Liver (tissue), 9 donors: Measurements from ENCODE around the gene CRHR2. TPM values are rescaled to one million over a fixed set of nuclear protein-coding genes. Genes with fewer than 3 reads are reported as not detected.
A peak's percentile ranks its signal among the peaks of the same experiment; 100 is the strongest.

Experiments
- DNase-seq: peaks from one replicate; pipeline ENCODE4 v3.0.0-alpha.2; 2017; ENCODE audit warnings: low spot score
- H3K27ac ChIP-seq, 2 donors: one replicate each; pipeline ENCODE4 v1.7.0; 2013; ENCODE audit warnings: inconsistent platforms in 2 of 2, low read length in 2 of 2, control low read depth in 1 of 2, low read depth in 1 of 2, mild to moderate bottlenecking in 1 of 2
- H3K27me3 ChIP-seq, 4 donors: one replicate each; pipeline versions ENCODE4 v1.6.1 to v1.7.0; 2013; ENCODE audit warnings: low read length in 3 of 4, inconsistent platforms in 1 of 4, mild to moderate bottlenecking in 1 of 4, moderate library complexity in 1 of 4; ENCODE audit not compliant: control insufficient read depth in 4 of 4, insufficient read depth in 4 of 4
- H3K36me3 ChIP-seq, 4 donors: one replicate each; pipeline versions ENCODE4 v1.6.1 to v1.7.0; 2013; ENCODE audit warnings: low read length in 3 of 4, mild to moderate bottlenecking in 3 of 4, low read depth in 1 of 4, moderate library complexity in 1 of 4; ENCODE audit not compliant: control insufficient read depth in 4 of 4, insufficient read depth in 3 of 4
- H3K4me1 ChIP-seq, 4 donors: one replicate each; pipeline versions ENCODE4 v1.6.1 to v1.7.0; 2013; ENCODE audit warnings: low read length in 3 of 4, mild to moderate bottlenecking in 3 of 4, moderate library complexity in 1 of 4; ENCODE audit not compliant: control insufficient read depth in 4 of 4, insufficient read depth in 4 of 4
- H3K4me3 ChIP-seq, 3 donors: one replicate each; pipeline versions ENCODE4 v1.6.1 to v1.7.0; 2013; ENCODE audit warnings: low read length in 3 of 3, control low read depth in 1 of 3, low read depth in 1 of 3, mild to moderate bottlenecking in 1 of 3
- H3K9ac ChIP-seq, 2 donors: one replicate each; pipeline ENCODE4 v1.7.0; 2013; ENCODE audit warnings: low read length in 2 of 2, mild to moderate bottlenecking in 2 of 2, moderate library complexity in 2 of 2, control low read depth in 1 of 2, low read depth in 1 of 2
- H3K9me3 ChIP-seq, 4 donors: one replicate each; pipeline versions ENCODE4 v1.6.1 to v1.7.0; 2013; ENCODE audit warnings: low read length in 3 of 4; ENCODE audit not compliant: control insufficient read depth in 4 of 4
- ATF3 ChIP-seq: IDR thresholded peaks from 2 replicates; pipeline ENCODE4 v1.6.1; 2016; ENCODE audit warnings: antibody characterized with exemption
- CTCF ChIP-seq: fragments of 150-350 bp; IDR thresholded peaks from 2 replicates; pipeline ENCODE4 v1.5.1; 2017; ENCODE audit warnings: improper control_type of control experiment, low read depth, low read length; ENCODE audit not compliant: missing input control
- EGR1 ChIP-seq, 2 donors: IDR thresholded peaks; 2 replicates each; pipeline ENCODE4 v1.6.1; 2016 to 2018; ENCODE audit warnings: antibody characterized with exemption in 2 of 2, low read depth in 2 of 2
- FOXA1 ChIP-seq: IDR thresholded peaks from 2 replicates; pipeline ENCODE4 v1.6.1; 2016; ENCODE audit warnings: antibody characterized with exemption
- GABPA ChIP-seq, 2 donors: IDR thresholded peaks in 1 of 2; conservative IDR thresholded peaks in 1 of 2; 2 replicates each; pipeline ENCODE4 v1.6.1; 2016; ENCODE audit warnings: antibody characterized with exemption in 2 of 2, mild to moderate bottlenecking in 1 of 2, moderate library complexity in 1 of 2
- HNF4G ChIP-seq: IDR thresholded peaks from 2 replicates; pipeline ENCODE4 v1.6.1; 2016; ENCODE audit warnings: antibody characterized with exemption
- MAX ChIP-seq: IDR thresholded peaks from 2 replicates; pipeline ENCODE4 v1.6.1; 2016; ENCODE audit warnings: antibody characterized with exemption
- RAD21 ChIP-seq, 2 donors: IDR thresholded peaks; 2 replicates each; pipeline ENCODE4 v1.6.1; 2016; ENCODE audit warnings: antibody characterized with exemption in 2 of 2, mild to moderate bottlenecking in 2 of 2
- RXRA ChIP-seq, 2 donors: IDR thresholded peaks; 2 replicates each; pipeline ENCODE4 v1.6.1; 2017 to 2018; ENCODE audit warnings: antibody characterized with exemption in 2 of 2, mild to moderate bottlenecking in 1 of 2
- SP1 ChIP-seq: IDR thresholded peaks from 2 replicates; pipeline ENCODE4 v1.6.1; 2018; ENCODE audit warnings: antibody characterized with exemption, mild to moderate bottlenecking
- TAF1 ChIP-seq: conservative IDR thresholded peaks from 2 replicates; pipeline ENCODE4 v1.6.1; 2016; ENCODE audit warnings: antibody characterized with exemption, mild to moderate bottlenecking
- YY1 ChIP-seq: IDR thresholded peaks from 2 replicates; pipeline ENCODE4 v1.6.1; 2016; ENCODE audit warnings: antibody characterized with exemption, mild to moderate bottlenecking
- WGBS: extraction: QIAGEN DNeasy Blood & Tissue Kit; methylation state at CpG from one replicate; pipeline ENCODE4 v1.1.7; 2013; 5-methylcytosine and 5-hydroxymethylcytosine counted together
- polyA plus RNA-seq, 2 donors: library from polyadenylated mRNA; stranded (reverse) in 1 of 2; unstranded in 1 of 2; fragments of 200-250 nt in 1 of 2; fragments of >200 nt in 1 of 2; fragmentation: Nextera tagmentation in 1 of 2; extraction: Ambion mirVana in 1 of 2; gene quantifications; one replicate each; pipeline versions ENCODE4 v1.2.1 to v1.2.3, GENCODE V29; 2013 to 2015
- total RNA-seq, 2 donors: library from RNA; depleted of rRNA; stranded (reverse); fragments of >200 nt; gene quantifications; one replicate each; pipeline ENCODE4 v1.2.3, GENCODE V29; 2014
- TF ChIP-seq, protein P1 (sequence below): IDR thresholded peaks from 2 replicates; pipeline ENCODE4 v1.6.1; 2016; ENCODE audit warnings: antibody characterized with exemption, mild to moderate bottlenecking
- donor health status: healthy.
- donor health status: healthy.
- donor health status: healthy.
- donor health status: healthy.
- donor health status: healthy.

The CRHR2 gene
- total and polyA plus RNA-seq, 4 donors, result not detected

DNA sequence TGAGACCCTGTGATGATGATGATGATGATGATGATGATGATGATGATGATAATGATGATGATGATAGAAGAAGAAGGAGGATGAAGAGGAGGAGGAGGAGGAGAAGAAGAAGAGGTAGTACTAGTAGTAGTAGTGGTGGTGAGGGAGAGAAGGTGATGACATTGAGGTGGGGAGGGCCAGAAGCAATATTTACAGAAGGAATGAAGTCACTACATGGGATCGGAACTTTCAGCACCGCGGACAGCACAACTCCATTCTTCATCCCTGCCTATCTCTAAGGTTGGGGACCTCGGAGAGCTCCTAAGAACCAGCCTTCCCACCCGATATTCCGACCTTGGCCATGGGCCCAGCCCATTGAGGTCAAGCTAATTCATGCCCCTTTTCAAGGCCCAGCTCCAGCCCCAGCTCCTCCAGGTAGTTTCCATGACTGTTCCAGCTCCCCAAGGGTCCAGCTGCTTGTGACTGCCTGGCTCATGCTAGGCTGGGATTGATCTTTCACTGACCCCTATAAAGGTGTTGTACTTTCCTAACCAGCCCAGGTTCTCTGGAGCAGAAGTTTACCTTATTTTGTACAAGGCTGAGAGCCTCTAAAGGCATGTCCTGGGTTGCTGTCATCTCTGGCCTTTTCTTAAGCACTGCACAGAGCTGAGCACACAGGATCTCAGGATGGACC lies 10.3 kb downstream of the CRHR2 start:
- Histone ChIP-seq H3K4me1 (no peaks in the 10 kb centered on the region), H3K36me3 (no peaks in the 10 kb centered on the region), H3K27ac (no peak overlapping the region), H3K9ac (no peak overlapping the region), H3K27me3 (no peaks in the 10 kb centered on the region), H3K9me3 (no peaks in the 10 kb centered on the region), H3K4me3 (no peak overlapping the region)
- WGBS, result 15% methylated on average over 6 of the region's 6 CpGs
- peak; percentile 47 for DNase-seq
- TF ChIP-seq FOXA1 (no peak), HNF4G (no peak), SP1 (no peak), YY1 (no peak), TAF1 (no peak)
- TF ChIP-seq, protein P1, sequence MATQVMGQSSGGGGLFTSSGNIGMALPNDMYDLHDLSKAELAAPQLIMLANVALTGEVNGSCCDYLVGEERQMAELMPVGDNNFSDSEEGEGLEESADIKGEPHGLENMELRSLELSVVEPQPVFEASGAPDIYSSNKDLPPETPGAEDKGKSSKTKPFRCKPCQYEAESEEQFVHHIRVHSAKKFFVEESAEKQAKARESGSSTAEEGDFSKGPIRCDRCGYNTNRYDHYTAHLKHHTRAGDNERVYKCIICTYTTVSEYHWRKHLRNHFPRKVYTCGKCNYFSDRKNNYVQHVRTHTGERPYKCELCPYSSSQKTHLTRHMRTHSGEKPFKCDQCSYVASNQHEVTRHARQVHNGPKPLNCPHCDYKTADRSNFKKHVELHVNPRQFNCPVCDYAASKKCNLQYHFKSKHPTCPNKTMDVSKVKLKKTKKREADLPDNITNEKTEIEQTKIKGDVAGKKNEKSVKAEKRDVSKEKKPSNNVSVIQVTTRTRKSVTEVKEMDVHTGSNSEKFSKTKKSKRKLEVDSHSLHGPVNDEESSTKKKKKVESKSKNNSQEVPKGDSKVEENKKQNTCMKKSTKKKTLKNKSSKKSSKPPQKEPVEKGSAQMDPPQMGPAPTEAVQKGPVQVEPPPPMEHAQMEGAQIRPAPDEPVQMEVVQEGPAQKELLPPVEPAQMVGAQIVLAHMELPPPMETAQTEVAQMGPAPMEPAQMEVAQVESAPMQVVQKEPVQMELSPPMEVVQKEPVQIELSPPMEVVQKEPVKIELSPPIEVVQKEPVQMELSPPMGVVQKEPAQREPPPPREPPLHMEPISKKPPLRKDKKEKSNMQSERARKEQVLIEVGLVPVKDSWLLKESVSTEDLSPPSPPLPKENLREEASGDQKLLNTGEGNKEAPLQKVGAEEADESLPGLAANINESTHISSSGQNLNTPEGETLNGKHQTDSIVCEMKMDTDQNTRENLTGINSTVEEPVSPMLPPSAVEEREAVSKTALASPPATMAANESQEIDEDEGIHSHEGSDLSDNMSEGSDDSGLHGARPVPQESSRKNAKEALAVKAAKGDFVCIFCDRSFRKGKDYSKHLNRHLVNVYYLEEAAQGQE, result peak; percentile 99

- Histone ChIP-seq H3K9me3 (no peaks in the 10 kb centered on the region), H3K27ac (no peak overlapping the region), H3K4me1 (no peaks in the 10 kb centered on the region), H3K9ac (no peak overlapping the region), H3K27me3 (no peaks in the 10 kb centered on the region), H3K4me3 (no peak overlapping the region), H3K36me3 (no peaks in the 10 kb centered on the region)
- no peak for DNase-seq
- no peak for TF ChIP-seq SP1
- no peak for TF ChIP-seq RAD21 (IDR thresholded peaks at IDR 0.05)
- TF ChIP-seq CTCF, result no peak
- no peak for TF ChIP-seq RXRA (IDR thresholded peaks at IDR 0.05)
- TF ChIP-seq ATF3, result no peak
- no peak for TF ChIP-seq EGR1 (IDR thresholded peaks at IDR 0.05; ENCODE audit: low read depth in 2 of 2)
- TF ChIP-seq MAX, result no peak
- no peak for TF ChIP-seq GABPA (IDR thresholded peaks at IDR 0.05 in 1 of 2, conservative IDR thresholded peaks at IDR 0.05 in 1 of 2)
- WGBS, result 81% methylated on average over 4 of the region's 4 CpGs
These were observed 14.2 kb downstream of the CRHR2 start for GRCh38 chr7:30668102-30668501.
